Keratinocyte (primary cell): ENCODE data around the gene COL7A1. TPM values are rescaled to one million over a fixed set of nuclear protein-coding genes. Genes with fewer than 3 reads are reported as not detected.

Source experiments
- DNase-seq: peaks from one replicate; pipeline ENCODE4 v3.0.0-alpha.2; 2011; ENCODE audit warnings: low read depth, missing footprints, low spot score
- FAIRE-seq: peaks from 2 replicates; lab custom pipeline; 2011; peaks lifted over from hg19 to GRCh38; lab: Jason Lieb, UNC
- H2AFZ ChIP-seq: 2 replicates; pipeline ENCODE4 v1.6.0; 2012; ENCODE audit warnings: low read length, control low read depth, inconsistent platforms; ENCODE audit not compliant: control insufficient read depth
- H3K27ac ChIP-seq: 2 replicates; pipeline ENCODE4 v1.5.1; 2011; ENCODE audit warnings: low read length; ENCODE audit not compliant: control insufficient read depth, insufficient read depth
- H3K27me3 ChIP-seq: 3 replicates; pipeline ENCODE4 v1.6.0; 2011; ENCODE audit warnings: low read length; ENCODE audit not compliant: control insufficient read depth, insufficient read depth; ENCODE audit errors: extremely low read depth
- H3K36me3 ChIP-seq, 2 experiments: 2 replicates in 1 of 2; 3 replicates in 1 of 2; pipeline ENCODE4 v1.5.1; 2011; ENCODE audit warnings: low read length in 2 of 2, mild to moderate bottlenecking in 1 of 2; ENCODE audit not compliant: control insufficient read depth in 2 of 2, insufficient read depth in 2 of 2; ENCODE audit errors: extremely low read depth in 1 of 2
- H3K4me1 ChIP-seq: 3 replicates; pipeline ENCODE4 v1.5.1; 2011; ENCODE audit warnings: low read length; ENCODE audit not compliant: control insufficient read depth, insufficient read depth; ENCODE audit errors: extremely low read depth
- H3K4me2 ChIP-seq: 3 replicates; pipeline ENCODE4 v1.6.0; 2011; ENCODE audit warnings: low read depth, low read length; ENCODE audit not compliant: control insufficient read depth, insufficient read depth; ENCODE audit errors: extremely low read depth
- H3K4me3 ChIP-seq, 3 experiments: fragments of 200-600 bp in 1 of 3; sonication (generic) in 1 of 3; 2 replicates in 2 of 3; 3 replicates in 1 of 3; pipeline ENCODE4 v1.5.1; 2011 to 2016; ENCODE audit warnings: low read length in 3 of 3, mild to moderate bottlenecking in 3 of 3, control low read depth in 2 of 3, inconsistent platforms in 1 of 3, low read depth in 1 of 3, mixed read lengths in 1 of 3, mixed run types in 1 of 3, moderate library complexity in 1 of 3; ENCODE audit not compliant: control insufficient read depth in 2 of 3, insufficient read depth in 2 of 3; ENCODE audit errors: extremely low read depth in 1 of 3
- H3K79me2 ChIP-seq: 2 replicates; pipeline ENCODE4 v1.6.0; 2012; ENCODE audit warnings: low read length; ENCODE audit not compliant: control insufficient read depth, insufficient read depth
- H3K9ac ChIP-seq: 3 replicates; pipeline ENCODE4 v1.6.0; 2011; ENCODE audit warnings: low read length; ENCODE audit not compliant: control insufficient read depth, insufficient read depth; ENCODE audit errors: extremely low read depth
- H3K9me1 ChIP-seq: 3 replicates; pipeline ENCODE4 v1.6.0; 2011; ENCODE audit warnings: low read length; ENCODE audit not compliant: control insufficient read depth, insufficient read depth; ENCODE audit errors: extremely low read depth
- H3K9me3 ChIP-seq: 2 replicates; pipeline ENCODE4 v1.5.1; 2012; ENCODE audit warnings: low read depth, low read length; ENCODE audit not compliant: control insufficient read depth
- H4K20me1 ChIP-seq: 3 replicates; pipeline ENCODE4 v1.6.0; 2011; ENCODE audit warnings: low read length; ENCODE audit not compliant: control insufficient read depth, insufficient read depth; ENCODE audit errors: extremely low read depth
- CTCF ChIP-seq, 3 experiments: IDR thresholded peaks in 1 of 3; conservative IDR thresholded peaks in 1 of 3; optimal IDR thresholded peaks in 1 of 3; 2 replicates in 2 of 3; 3 replicates in 1 of 3; pipeline versions ENCODE3 to v1.5.1; 2011; ENCODE audit warnings: low read length in 3 of 3, mild to moderate bottlenecking in 3 of 3, moderate library complexity in 2 of 3, control low read depth in 1 of 3, inconsistent platforms in 1 of 3; ENCODE audit not compliant: insufficient read depth in 2 of 3; ENCODE audit errors: extremely low read depth in 1 of 3
- EZH2 ChIP-seq: IDR thresholded peaks from one replicate; pipeline ENCODE4 v1.6.1; 2012; ENCODE audit warnings: inconsistent platforms, mild to moderate bottlenecking, low read length, moderate library complexity
- dilution Hi-C: fragments of 300-500 bp; cut with MboI; formaldehyde crosslinking; loops from one replicate; pipeline ENCODE4 v1.7.0; 2020; ENCODE audit warnings: low sequenced_read_pairs; ENCODE audit not compliant: extremely low pct_ligation_motif_present
- polyA plus RNA-seq, 5 experiments: library from polyadenylated mRNA; depleted of rRNA in 3 of 5; stranded (reverse) in 3 of 5; stranded (forward) in 1 of 5; unstranded in 1 of 5; fragments of >200 nt; gene quantifications; 1 replicate in 1 of 5; 2 replicates in 3 of 5; 3 replicates in 1 of 5; pipeline versions ENCODE4 v1.2.1 to v1.2.3, GENCODE V29; 2011 to 2012; ENCODE audit warnings: missing spikeins in 2 of 5, low read depth in 1 of 5, low replicate concordance in 1 of 5

The COL7A1 gene
- polyA plus RNA-seq, 1 donor (not counting 4 experiments of a cell fraction or from before 2014, with no cell fraction given): 59.4 TPM

- peaks cover 4% of the 10 kb centered on the region for H3K27me3 ChIP-seq
- H3K4me1 ChIP-seq: no peaks in the 10 kb centered on the region
- no peak overlapping the region for H3K4me3 ChIP-seq
- no peaks in the 10 kb centered on the region for H3K36me3 ChIP-seq
- TF ChIP-seq CTCF (optimal IDR thresholded peaks at IDR 0.05 in 1 of 3, IDR thresholded peaks at IDR 0.05 in 1 of 3, conservative IDR thresholded peaks at IDR 0.05 in 1 of 3; ENCODE audit: extremely low read depth in 1 of 3, insufficient read depth in 2 of 3, low read length in 3 of 3): no peak
- TF ChIP-seq EZH2: no peak
- no peaks in the 10 kb centered on the region for H3K9me1 ChIP-seq
- no peak overlapping the region for H3K9ac ChIP-seq
- no peak overlapping the region for H3K27ac ChIP-seq
- DNase-seq (no peak), FAIRE-seq (no peak)
- H2AFZ ChIP-seq: no peak overlapping the region
- H3K79me2 ChIP-seq: no peaks in the 10 kb centered on the region
- dilution Hi-C loops: no loop called here
- no peaks in the 10 kb centered on the region for H3K9me3 ChIP-seq
- no peaks in the 10 kb centered on the region for H4K20me1 ChIP-seq
- H3K4me2 ChIP-seq: no peak overlapping the region
Observed at GRCh38 chr3:48641396-48641795, 46.3 kb upstream of the COL7A1 start.

- Histone ChIP-seq H3K9ac (no peak overlapping the region), H3K27me3 (peaks cover 4% of the 10 kb centered on the region), H3K9me3 (no peaks in the 10 kb centered on the region), H3K4me3 (no peak overlapping the region), H3K4me2 (no peak overlapping the region), H4K20me1 (no peaks in the 10 kb centered on the region), H3K9me1 (no peaks in the 10 kb centered on the region), H2AFZ (no peak overlapping the region), H3K36me3 (no peaks in the 10 kb centered on the region), H3K4me1 (peaks cover 6% of the 10 kb centered on the region), H3K27ac (no peak overlapping the region), H3K79me2 (no peaks in the 10 kb centered on the region)
- dilution Hi-C loops: no loop called here
- TF ChIP-seq EZH2 (no peak), CTCF (optimal IDR thresholded peaks at IDR 0.05 in 1 of 3, IDR thresholded peaks at IDR 0.05 in 1 of 3, conservative IDR thresholded peaks at IDR 0.05 in 1 of 3; ENCODE audit: extremely low read depth in 1 of 3, insufficient read depth in 2 of 3, low read length in 3 of 3) (no peak)
- FAIRE-seq (no peak), DNase-seq (no peak)
Observed at GRCh38 chr3:48639944-48640606, 44.9 kb upstream of the COL7A1 start.
